ENCODE results near the gene BHLHE23.

Gene BHLHE23

DNA sequence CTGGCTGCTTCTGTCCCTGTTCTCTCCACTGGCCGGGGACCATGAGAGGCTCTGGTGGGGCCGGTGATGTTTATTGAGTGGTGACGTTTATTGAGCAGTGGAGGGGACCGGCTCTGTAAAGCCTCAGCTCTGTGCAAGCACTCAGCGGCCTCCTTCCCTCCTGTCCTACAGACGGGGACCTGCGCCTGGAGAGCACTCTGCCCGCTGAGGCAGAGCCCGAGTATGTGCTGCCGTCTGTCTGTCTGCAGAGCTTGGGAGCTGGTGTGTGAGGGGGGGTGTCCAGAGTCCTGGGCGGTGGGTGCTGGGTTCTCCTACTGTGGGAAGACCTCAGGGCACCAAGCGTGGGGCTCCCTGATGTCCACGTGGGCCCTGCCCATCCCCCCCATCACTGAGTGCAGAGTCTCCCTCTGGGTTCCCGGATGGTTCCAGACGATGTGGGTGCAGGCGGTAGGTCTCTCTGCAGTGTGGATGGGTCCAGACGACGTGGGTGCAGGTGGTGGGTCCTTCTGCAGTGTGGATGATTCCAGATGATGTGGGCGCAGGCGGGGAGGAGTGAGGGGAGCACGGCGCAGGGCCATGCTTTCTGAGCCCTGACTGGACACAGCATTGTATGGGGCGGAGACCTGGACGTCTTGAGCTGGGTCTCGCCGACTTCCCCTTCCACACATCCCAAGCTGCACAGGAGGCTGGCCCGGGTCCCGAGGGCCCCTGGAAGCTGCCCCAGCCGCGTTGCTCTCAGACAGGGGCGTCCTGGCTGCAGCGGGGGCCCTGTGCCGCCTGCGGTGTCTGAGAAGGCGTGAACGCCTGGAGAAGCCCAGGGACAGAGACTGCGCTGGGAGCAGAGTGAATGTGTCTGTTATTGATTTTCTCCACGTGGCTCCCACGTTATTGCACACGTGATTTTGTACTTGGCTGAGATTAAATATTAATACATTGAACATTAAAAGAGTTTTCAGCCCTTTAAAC is 14.9 kb upstream of the BHLHE23 start:
- H3K4me2 ChIP-seq (ENCODE audit: low read length): no peak overlapping the region
- no peak for DNase-seq
- no peak overlapping the region for H2BK120ac ChIP-seq (ENCODE audit: low read depth, low read length)
- H2BK15ac ChIP-seq (replicated peaks; ENCODE audit: low read depth): no peak overlapping the region
- WGBS (ENCODE audit: extremely low coverage, insufficient coverage, low lambda C conversion rate): no CpG with 5 or more reads among the region's 40 CpGs
- H3K27me3 ChIP-seq (ENCODE audit: insufficient read depth, low read length, poor library complexity): no peaks in the 10 kb centered on the region
- H3K9ac ChIP-seq (ENCODE audit: low read length): no peak overlapping the region
- no peak overlapping the region for H4K5ac ChIP-seq (ENCODE audit: low read length)
- no peak overlapping the region for H4K8ac ChIP-seq (ENCODE audit: low read depth, low read length)
- H3K36me3 ChIP-seq (ENCODE audit: control insufficient read depth, insufficient read depth, low read length): no peaks in the 10 kb centered on the region
- no peak overlapping the region for H2BK5ac ChIP-seq (ENCODE audit: low read length)
- no peak overlapping the region for H3K4ac ChIP-seq (ENCODE audit: low read depth, low read length)
- no peaks in the 10 kb centered on the region for H3K4me1 ChIP-seq (ENCODE audit: control insufficient read depth, low read depth, low read length)
- no peak overlapping the region for H3K27ac ChIP-seq (ENCODE audit: low read depth, low read length)
- H3K56ac ChIP-seq (ENCODE audit: low read length): no peak overlapping the region
- H3K79me2 ChIP-seq (ENCODE audit: control insufficient read depth, insufficient read depth, low read length): no peaks in the 10 kb centered on the region
- no peak overlapping the region for H2AK5ac ChIP-seq (ENCODE audit: low read length)
- no peaks in the 10 kb centered on the region for H3K79me1 ChIP-seq (ENCODE audit: low read length)
- H3K4me3 ChIP-seq (ENCODE audit: low read length): no peak overlapping the region
- H3K23ac ChIP-seq (ENCODE audit: low read length): no peak overlapping the region
- H3K18ac ChIP-seq (ENCODE audit: low read length): no peak overlapping the region

DNA sequence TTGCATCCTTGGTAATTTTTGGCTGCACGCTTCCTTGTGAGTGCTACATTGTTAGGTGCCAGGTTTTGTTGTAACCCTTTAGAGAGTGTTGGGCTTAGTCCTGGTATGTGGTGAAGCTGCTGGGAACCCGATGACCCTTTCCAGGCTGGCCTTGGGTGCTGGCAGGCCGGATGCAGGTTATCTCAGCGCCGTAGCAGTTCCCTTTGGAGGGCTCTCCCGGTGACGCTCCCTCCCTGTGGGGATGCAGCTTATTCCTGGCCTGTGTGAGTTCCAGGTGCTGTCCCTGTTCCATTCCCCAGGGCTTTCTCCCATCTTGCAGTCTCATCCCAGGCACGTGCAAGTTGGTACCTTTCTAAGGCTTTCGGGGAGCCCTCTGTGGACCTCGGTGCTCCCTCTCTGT is 13.9 kb upstream of the BHLHE23 start:
- Histone ChIP-seq H3K27ac (ENCODE audit: low read depth, low read length) (no peak overlapping the region), H3K18ac (ENCODE audit: low read length) (no peak overlapping the region), H3K79me2 (ENCODE audit: control insufficient read depth, insufficient read depth, low read length) (no peaks in the 10 kb centered on the region), H3K27me3 (ENCODE audit: insufficient read depth, low read length, poor library complexity) (no peaks in the 10 kb centered on the region), H4K5ac (ENCODE audit: low read length) (no peak overlapping the region), H2BK15ac (replicated peaks; ENCODE audit: low read depth) (no peak overlapping the region), H3K4ac (ENCODE audit: low read depth, low read length) (no peak overlapping the region), H3K79me1 (ENCODE audit: low read length) (no peaks in the 10 kb centered on the region), H4K8ac (ENCODE audit: low read depth, low read length) (no peak overlapping the region), H2BK5ac (ENCODE audit: low read length) (no peak overlapping the region), H3K4me1 (ENCODE audit: control insufficient read depth, low read depth, low read length) (no peaks in the 10 kb centered on the region), H3K9ac (ENCODE audit: low read length) (no peak overlapping the region), H3K56ac (ENCODE audit: low read length) (no peak overlapping the region), H2BK120ac (ENCODE audit: low read depth, low read length) (no peak overlapping the region), H2AK5ac (ENCODE audit: low read length) (no peak overlapping the region), H3K4me2 (ENCODE audit: low read length) (no peak overlapping the region), H3K4me3 (ENCODE audit: low read length) (no peak overlapping the region), H3K36me3 (ENCODE audit: control insufficient read depth, insufficient read depth, low read length) (no peaks in the 10 kb centered on the region), H3K23ac (ENCODE audit: low read length) (no peak overlapping the region)
- no CpG with 5 or more reads among the region's 10 CpGs for WGBS (ENCODE audit: extremely low coverage, insufficient coverage, low lambda C conversion rate)
- no peak for DNase-seq

DNA sequence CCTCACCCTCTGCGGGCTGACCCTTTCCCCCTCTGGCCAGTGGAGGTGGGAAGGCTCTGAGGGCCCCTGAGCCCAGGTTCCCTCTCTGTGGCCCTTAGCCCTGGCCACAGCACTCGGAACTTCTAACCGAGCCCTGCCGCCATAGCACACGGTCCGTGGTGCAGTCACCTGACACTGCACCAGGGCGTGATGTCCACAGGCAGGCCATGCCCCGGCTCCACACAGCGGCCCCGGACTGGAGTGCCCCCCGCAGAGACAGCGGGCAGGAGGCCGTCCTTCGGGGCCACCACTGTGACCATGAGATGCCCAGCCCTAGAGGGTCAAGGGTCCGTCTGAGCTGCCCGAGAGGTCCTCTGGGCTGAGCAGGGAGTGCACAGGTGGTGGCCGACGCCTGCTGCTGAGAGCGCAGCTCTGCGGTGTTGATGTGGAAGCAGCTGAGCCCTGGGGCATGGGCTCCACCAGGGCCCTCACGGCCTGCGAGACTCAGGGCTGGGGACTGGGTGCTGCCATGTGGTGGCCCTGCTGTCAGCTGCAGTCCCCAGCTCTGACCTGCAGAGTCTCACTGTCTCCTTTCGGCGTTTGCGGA is 11.2 kb upstream of the BHLHE23 start:
- Histone ChIP-seq H2BK15ac (replicated peaks; ENCODE audit: low read depth) (no peak overlapping the region), H3K4me1 (ENCODE audit: control insufficient read depth, low read depth, low read length) (no peaks in the 10 kb centered on the region), H3K23ac (ENCODE audit: low read length) (no peak overlapping the region), H4K5ac (ENCODE audit: low read length) (no peak overlapping the region), H2BK120ac (ENCODE audit: low read depth, low read length) (no peak overlapping the region), H3K79me2 (ENCODE audit: control insufficient read depth, insufficient read depth, low read length) (no peaks in the 10 kb centered on the region), H2BK5ac (ENCODE audit: low read length) (no peak overlapping the region), H4K8ac (ENCODE audit: low read depth, low read length) (no peak overlapping the region), H3K27ac (ENCODE audit: low read depth, low read length) (no peak overlapping the region), H3K56ac (ENCODE audit: low read length) (no peak overlapping the region), H3K36me3 (ENCODE audit: control insufficient read depth, insufficient read depth, low read length) (no peaks in the 10 kb centered on the region), H3K79me1 (ENCODE audit: low read length) (no peaks in the 10 kb centered on the region), H3K9ac (ENCODE audit: low read length) (no peak overlapping the region), H3K4me2 (ENCODE audit: low read length) (no peak overlapping the region), H3K18ac (ENCODE audit: low read length) (no peak overlapping the region), H3K27me3 (ENCODE audit: insufficient read depth, low read length, poor library complexity) (peaks cover 5% of the 10 kb centered on the region), H3K4me3 (ENCODE audit: low read length) (no peak overlapping the region), H2AK5ac (ENCODE audit: low read length) (no peak overlapping the region), H3K4ac (ENCODE audit: low read depth, low read length) (no peak overlapping the region)
- no peak for DNase-seq
- no CpG with 5 or more reads among the region's 25 CpGs for WGBS (ENCODE audit: extremely low coverage, insufficient coverage, low lambda C conversion rate)

DNA sequence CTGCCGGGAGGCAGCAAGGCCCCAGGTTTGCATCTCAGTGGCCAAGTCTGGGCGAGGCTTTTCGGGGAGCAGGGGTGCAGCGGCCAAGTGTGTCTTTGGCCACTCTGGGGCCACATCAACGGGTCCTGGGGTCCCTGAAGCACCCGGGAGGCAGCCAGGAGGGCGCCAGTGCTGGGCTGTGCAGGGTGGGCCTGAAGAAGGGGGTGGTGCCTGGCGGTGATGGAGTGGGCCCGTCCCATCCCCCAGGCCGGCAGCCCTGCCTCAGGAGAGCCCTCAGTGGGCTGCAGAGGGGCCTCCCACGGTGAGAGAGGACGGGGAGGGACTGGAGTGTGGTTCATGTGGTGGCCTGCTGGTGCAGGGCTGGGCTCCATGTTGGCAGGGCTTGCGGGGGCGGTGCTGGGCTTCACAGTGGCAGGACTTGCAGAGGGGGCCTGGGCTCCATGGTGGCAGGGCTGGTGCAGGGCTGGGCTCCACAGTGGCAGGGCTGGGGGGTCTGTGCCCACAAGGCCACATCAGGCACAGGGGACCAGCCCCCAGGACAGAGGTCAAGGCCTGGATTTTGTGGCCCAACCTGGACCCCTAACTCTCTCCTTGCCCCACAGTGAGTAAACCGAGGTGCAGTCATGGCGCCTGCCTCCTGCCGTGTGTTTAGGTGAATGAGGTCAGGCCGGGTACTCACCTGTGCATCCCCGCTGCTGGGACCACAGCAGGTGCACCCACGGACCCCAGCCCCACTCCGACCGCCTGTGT is 10.5 kb upstream of the BHLHE23 start:
- Histone ChIP-seq H4K8ac (ENCODE audit: low read depth, low read length) (no peak overlapping the region), H2BK5ac (ENCODE audit: low read length) (no peak overlapping the region), H2BK120ac (ENCODE audit: low read depth, low read length) (no peak overlapping the region), H3K4me2 (ENCODE audit: low read length) (no peak overlapping the region), H3K79me1 (ENCODE audit: low read length) (no peaks in the 10 kb centered on the region), H3K27me3 (ENCODE audit: insufficient read depth, low read length, poor library complexity) (peaks cover 5% of the 10 kb centered on the region), H3K4me1 (ENCODE audit: control insufficient read depth, low read depth, low read length) (no peaks in the 10 kb centered on the region), H3K36me3 (ENCODE audit: control insufficient read depth, insufficient read depth, low read length) (no peaks in the 10 kb centered on the region), H3K4me3 (ENCODE audit: low read length) (no peak overlapping the region), H3K18ac (ENCODE audit: low read length) (no peak overlapping the region), H3K23ac (ENCODE audit: low read length) (no peak overlapping the region), H3K79me2 (ENCODE audit: control insufficient read depth, insufficient read depth, low read length) (no peaks in the 10 kb centered on the region), H3K27ac (ENCODE audit: low read depth, low read length) (no peak overlapping the region), H2AK5ac (ENCODE audit: low read length) (no peak overlapping the region), H4K5ac (ENCODE audit: low read length) (no peak overlapping the region), H3K56ac (ENCODE audit: low read length) (no peak overlapping the region), H3K9ac (ENCODE audit: low read length) (no peak overlapping the region), H3K4ac (ENCODE audit: low read depth, low read length) (no peak overlapping the region), H2BK15ac (replicated peaks; ENCODE audit: low read depth) (no peak overlapping the region)
- WGBS (ENCODE audit: extremely low coverage, insufficient coverage, low lambda C conversion rate): no CpG with 5 or more reads among the region's 22 CpGs
- no peak for DNase-seq

DNA sequence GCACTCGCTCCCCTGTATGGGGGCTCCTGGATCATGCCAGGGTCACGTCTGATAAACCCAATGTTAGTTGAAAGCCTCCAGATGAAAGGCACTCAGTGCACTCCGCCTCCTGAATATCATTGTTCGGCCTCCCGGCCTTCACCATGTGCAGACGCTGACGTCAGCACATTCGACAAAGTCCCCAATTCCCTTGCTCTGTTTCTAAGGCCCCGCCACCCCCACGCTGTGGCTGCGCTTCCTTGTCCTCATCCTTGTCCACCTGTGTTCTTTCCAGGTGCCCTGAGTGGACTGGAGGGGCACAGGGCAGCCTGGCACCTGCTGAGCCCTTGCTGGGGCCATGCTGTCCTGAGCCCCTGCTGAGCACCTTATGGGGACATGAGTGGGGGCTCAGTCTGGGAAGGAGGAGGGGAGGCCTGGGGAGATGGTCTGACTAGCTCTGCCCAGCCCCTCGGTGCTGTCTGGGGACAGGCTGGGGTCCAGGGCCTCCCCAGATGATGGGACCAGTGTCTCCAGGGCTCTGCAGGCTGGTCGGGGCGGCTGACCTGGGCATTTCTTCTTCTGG is 9.8 kb upstream of the BHLHE23 start:
- no peak overlapping the region for H2BK15ac ChIP-seq (replicated peaks; ENCODE audit: low read depth)
- no peaks in the 10 kb centered on the region for H3K79me1 ChIP-seq (ENCODE audit: low read length)
- H3K56ac ChIP-seq (ENCODE audit: low read length): no peak overlapping the region
- H3K27ac ChIP-seq (ENCODE audit: low read depth, low read length): no peak overlapping the region
- no peak overlapping the region for H4K5ac ChIP-seq (ENCODE audit: low read length)
- no CpG with 5 or more reads among the region's 14 CpGs for WGBS (ENCODE audit: extremely low coverage, insufficient coverage, low lambda C conversion rate)
- no peak overlapping the region for H2BK5ac ChIP-seq (ENCODE audit: low read length)
- no peak overlapping the region for H3K18ac ChIP-seq (ENCODE audit: low read length)
- peaks cover 5% of the 10 kb centered on the region for H3K27me3 ChIP-seq (ENCODE audit: insufficient read depth, low read length, poor library complexity)
- no peak for DNase-seq
- H3K4me2 ChIP-seq (ENCODE audit: low read length): no peak overlapping the region
- H3K4me3 ChIP-seq (ENCODE audit: low read length): no peak overlapping the region
- no peak overlapping the region for H3K4ac ChIP-seq (ENCODE audit: low read depth, low read length)
- no peaks in the 10 kb centered on the region for H3K79me2 ChIP-seq (ENCODE audit: control insufficient read depth, insufficient read depth, low read length)
- no peak overlapping the region for H2BK120ac ChIP-seq (ENCODE audit: low read depth, low read length)
- no peak overlapping the region for H3K23ac ChIP-seq (ENCODE audit: low read length)
- no peaks in the 10 kb centered on the region for H3K36me3 ChIP-seq (ENCODE audit: control insufficient read depth, insufficient read depth, low read length)
- H3K4me1 ChIP-seq (ENCODE audit: control insufficient read depth, low read depth, low read length): no peaks in the 10 kb centered on the region
- H2AK5ac ChIP-seq (ENCODE audit: low read length): no peak overlapping the region
- H4K8ac ChIP-seq (ENCODE audit: low read depth, low read length): no peak overlapping the region
- H3K9ac ChIP-seq (ENCODE audit: low read length): no peak overlapping the region

All from mesendoderm (in vitro differentiated cells).